Measurements from ENCODE around the gene PFKL.
"Not testable (repeated sequence)": the region's sequence is repeated elsewhere in the genome, so short reads cannot be mapped to it uniquely, and the experiment has no call there.

The PFKL gene

GRCh38 chr21:44337941-44338895 lies 38.4 kb downstream of the PFKL start:
- WGBS = 11% methylated on average over 15 of the region's 47 CpGs
- peak; percentile 78 for DNase-seq
- peaks cover 4% of the 10 kb centered on the region for H3K4me1 ChIP-seq (ENCODE audit: control insufficient read depth, insufficient read depth, low read depth, low read length)
- H4K8ac ChIP-seq (ENCODE audit: low read length) = peak overlapping the region; percentile 3
- no peaks in the 10 kb centered on the region for H3K27me3 ChIP-seq (ENCODE audit: control insufficient read depth in 1 of 2, insufficient read depth in 1 of 2, low read length in 2 of 2)
- H3K4me2 ChIP-seq (ENCODE audit: low read length, poor library complexity, severe bottlenecking) = peak overlapping the region; percentile 90
- peaks cover 4% of the 10 kb centered on the region for H3K79me1 ChIP-seq (replicated peaks; ENCODE audit: low read length, poor library complexity, severe bottlenecking)
- H4K91ac ChIP-seq (ENCODE audit: low read length) = no peak overlapping the region
- H2BK120ac ChIP-seq (ENCODE audit: low read depth, low read length) = no peak overlapping the region
- peak overlapping the region; percentile 92 for H2AFZ ChIP-seq (ENCODE audit: low read depth, low read length)
- H3K4ac ChIP-seq (ENCODE audit: low read depth in 1 of 2, low read length in 2 of 2) = peak overlapping the region in 1 of 2 experiments; percentile 66
- H2AK5ac ChIP-seq (ENCODE audit: low read length, severe bottlenecking) = no peak overlapping the region
- peak overlapping the region; percentile 62 to 80 for H3K4me3 ChIP-seq (ENCODE audit: insufficient read depth in 1 of 2, low read depth in 1 of 2, low read length in 2 of 2)
- no peak overlapping the region for H3K27ac ChIP-seq (ENCODE audit: low read length, poor library complexity, severe bottlenecking)
- H3K23ac ChIP-seq (ENCODE audit: low read length in 2 of 2) = no peak overlapping the region
- H3K9me3 ChIP-seq (ENCODE audit: control insufficient read depth, low read length) = no peaks in the 10 kb centered on the region
- H3K14ac ChIP-seq (ENCODE audit: low read length in 2 of 2) = peak overlapping the region in 1 of 2 experiments; percentile 31
- H3K9ac ChIP-seq (ENCODE audit: low read length) = peak overlapping the region; percentile 79
- peak overlapping the region in 1 of 2 experiments; percentile 92 for H3K18ac ChIP-seq (ENCODE audit: low read depth in 1 of 2, low read length in 2 of 2)
- no peak overlapping the region for H2BK5ac ChIP-seq (ENCODE audit: low read depth, low read length, poor library complexity, severe bottlenecking)
- no peak overlapping the region for H2BK15ac ChIP-seq (ENCODE audit: low read depth, poor library complexity, severe bottlenecking)
- peaks cover 22 to 24% of the 10 kb centered on the region in 2 experiments for H3K36me3 ChIP-seq (ENCODE audit: control insufficient read depth in 1 of 2, insufficient read depth in 2 of 2, low read depth in 1 of 2, low read length in 2 of 2)
- H2BK12ac ChIP-seq (ENCODE audit: low read length in 2 of 2) = peak overlapping the region in 1 of 2 experiments; percentile 93

GRCh38 chr21:44338971-44339910 lies 39.4 kb downstream of the PFKL start, which contains the start of gene CFAP410:
Gene CFAP410, minus strand, starts transcription at chr21:44339390. Its CDS starts 196 bp downstream, at chr21:44339194.
- Histone ChIP-seq H2BK12ac (ENCODE audit: low read length in 2 of 2) (peak within 1 kb of the TSS in 1 of 2 experiments; percentile 93), H2BK15ac (ENCODE audit: low read depth, poor library complexity, severe bottlenecking) (peak within 1 kb of the TSS; percentile 99), H3K23ac (ENCODE audit: low read length in 2 of 2) (peak within 1 kb of the TSS in 1 of 2 experiments; percentile 78), H2AK5ac (ENCODE audit: low read length, severe bottlenecking) (peak within 1 kb of the TSS; percentile 41), H3K9me3 (ENCODE audit: control insufficient read depth, low read length) (no peaks in the 10 kb centered on the region), H3K14ac (ENCODE audit: low read length in 2 of 2) (peak within 1 kb of the TSS; percentile 16 to 100), H3K27me3 (ENCODE audit: control insufficient read depth in 1 of 2, insufficient read depth in 1 of 2, low read length in 2 of 2) (no peaks in the 10 kb centered on the region), H3K79me1 (replicated peaks; ENCODE audit: low read length, poor library complexity, severe bottlenecking) (peaks cover 4% of the 10 kb centered on the region), H4K91ac (ENCODE audit: low read length) (peak within 1 kb of the TSS; percentile 98), H3K4me1 (ENCODE audit: control insufficient read depth, insufficient read depth, low read depth, low read length) (peaks cover 4% of the 10 kb centered on the region), H3K36me3 (ENCODE audit: control insufficient read depth in 1 of 2, insufficient read depth in 2 of 2, low read depth in 1 of 2, low read length in 2 of 2) (peaks cover 22 to 24% of the 10 kb centered on the region in 2 experiments), H3K27ac (ENCODE audit: low read length, poor library complexity, severe bottlenecking) (peak within 1 kb of the TSS; percentile 83), H3K4ac (ENCODE audit: low read depth in 1 of 2, low read length in 2 of 2) (peak within 1 kb of the TSS; percentile 98 to 99), H4K8ac (ENCODE audit: low read length) (peak within 1 kb of the TSS; percentile 100), H3K18ac (ENCODE audit: low read depth in 1 of 2, low read length in 2 of 2) (peak within 1 kb of the TSS; percentile 94 to 100), H2BK120ac (ENCODE audit: low read depth, low read length) (peak within 1 kb of the TSS; percentile 92), H2BK5ac (ENCODE audit: low read depth, low read length, poor library complexity, severe bottlenecking) (peak within 1 kb of the TSS; percentile 90), H2AFZ (ENCODE audit: low read depth, low read length) (peak within 1 kb of the TSS; percentile 100), H3K4me3 (ENCODE audit: insufficient read depth in 1 of 2, low read depth in 1 of 2, low read length in 2 of 2) (peak within 1 kb of the TSS; percentile 98 to 99), H3K9ac (ENCODE audit: low read length) (peak within 1 kb of the TSS; percentile 99), H3K4me2 (ENCODE audit: low read length, poor library complexity, severe bottlenecking) (peak within 1 kb of the TSS; percentile 97)
- 3% methylated on average over 69 of the region's 90 CpGs for WGBS
- DNase-seq = peak; percentile 95

- not testable (repeated sequence) for DNase-seq; H2AFZ ChIP-seq (ENCODE audit: low read depth, low read length); H3K4ac ChIP-seq (ENCODE audit: low read depth in 1 of 2, low read length in 2 of 2); H2AK5ac ChIP-seq (ENCODE audit: low read length, severe bottlenecking); H2BK12ac ChIP-seq (ENCODE audit: low read length in 2 of 2); H3K27ac ChIP-seq (ENCODE audit: low read length, poor library complexity, severe bottlenecking); H2BK120ac ChIP-seq (ENCODE audit: low read depth, low read length); H3K9me3 ChIP-seq (ENCODE audit: control insufficient read depth, low read length); H4K91ac ChIP-seq (ENCODE audit: low read length); H2BK5ac ChIP-seq (ENCODE audit: low read depth, low read length, poor library complexity, severe bottlenecking); H3K4me3 ChIP-seq (ENCODE audit: insufficient read depth in 1 of 2, low read depth in 1 of 2, low read length in 2 of 2); H3K23ac ChIP-seq (ENCODE audit: low read length in 2 of 2); H3K36me3 ChIP-seq (ENCODE audit: control insufficient read depth in 1 of 2, insufficient read depth in 2 of 2, low read depth in 1 of 2, low read length in 2 of 2); H3K79me1 ChIP-seq (replicated peaks; ENCODE audit: low read length, poor library complexity, severe bottlenecking); H4K8ac ChIP-seq (ENCODE audit: low read length); H3K14ac ChIP-seq (ENCODE audit: low read length in 2 of 2); H3K18ac ChIP-seq (ENCODE audit: low read depth in 1 of 2, low read length in 2 of 2); H3K4me2 ChIP-seq (ENCODE audit: low read length, poor library complexity, severe bottlenecking); H3K4me1 ChIP-seq (ENCODE audit: control insufficient read depth, insufficient read depth, low read depth, low read length); H3K9ac ChIP-seq (ENCODE audit: low read length); H2BK15ac ChIP-seq (ENCODE audit: low read depth, poor library complexity, severe bottlenecking)
- peaks cover 6 to 16% of the 10 kb centered on the region in 2 experiments for H3K27me3 ChIP-seq (ENCODE audit: control insufficient read depth in 1 of 2, insufficient read depth in 1 of 2, low read length in 2 of 2)
- 73% methylated on average over 11 of the region's 12 CpGs for WGBS
These were observed 42.0 kb downstream of the PFKL start for GRCh38 chr21:44341726-44342458.

Measured in mesenchymal stem cell (in vitro differentiated cells and primary cell).